Fibroblast of pulmonary artery (primary cell): ENCODE measurements around the gene KIAA0825.

ENCODE experiments used
- DNase-seq: peaks from one replicate; pipeline ENCODE4 v3.0.0-alpha.2; 2010; ENCODE audit warnings: low read depth
- H3K4me3 ChIP-seq: replicated peaks from 2 replicates; pipeline ENCODE4 v1.5.1; 2011; ENCODE audit warnings: low read depth, mild to moderate bottlenecking, control low read depth, low read length, moderate library complexity
- CTCF ChIP-seq: IDR thresholded peaks from 2 replicates; pipeline ENCODE4 v1.5.1; 2011; ENCODE audit warnings: mild to moderate bottlenecking, control low read depth, low read length, inconsistent platforms; ENCODE audit errors: missing control alignments

Gene KIAA0825

GRCh38 chr5:94248175-94248875 lies 370.1 kb downstream of the KIAA0825 start:
- no peak overlapping the region for H3K4me3 ChIP-seq
- DNase-seq = no peak
- no peak for TF ChIP-seq CTCF

- no peak for TF ChIP-seq CTCF
- no peak overlapping the region for H3K4me3 ChIP-seq
Measured at GRCh38 chr5:94245608-94246007, 372.8 kb downstream of the KIAA0825 start.

GRCh38 chr5:94244921-94245320 lies 373.5 kb downstream of the KIAA0825 start:
- H3K4me3 ChIP-seq = no peak overlapping the region
- no peak for DNase-seq
- no peak for TF ChIP-seq CTCF

More at GRCh38 chr5:94245608-94246007, 372.8 kb downstream of the KIAA0825 start:
- no peak for DNase-seq

GRCh38 chr5:94243612-94244011 lies 374.8 kb downstream of the KIAA0825 start:
- TF ChIP-seq CTCF = no peak
- no peak overlapping the region for H3K4me3 ChIP-seq
- no peak for DNase-seq

GRCh38 chr5:94240993-94241651 lies 377.3 kb downstream of the KIAA0825 start:
- no peak overlapping the region for H3K4me3 ChIP-seq
- TF ChIP-seq CTCF = no peak
- peak; percentile 18 for DNase-seq

GRCh38 chr5:94240596-94240992 lies 377.8 kb downstream of the KIAA0825 start:
- DNase-seq = peak; percentile 20
- no peak overlapping the region for H3K4me3 ChIP-seq
- no peak for TF ChIP-seq CTCF

GRCh38 chr5:94240134-94240533 lies 378.3 kb downstream of the KIAA0825 start:
- DNase-seq = no peak
- TF ChIP-seq CTCF = no peak
- H3K4me3 ChIP-seq = no peak overlapping the region
